Endothelial cell of umbilical vein (primary cell): ENCODE data around the gene CYBRD1. TPM values are rescaled to one million over a fixed set of nuclear protein-coding genes. Genes with fewer than 3 reads are reported as not detected.

Experiments
- BruUV-seq: library from RNA; stranded (reverse); fragments of 400-500 nt; replicated peaks from 2 replicates; lab custom pipeline; 2021; lab: Mats Ljungman, UMichigan
- CTCF ChIA-PET: fragments of 300-600, 350-600 bp; sonication (Branson Sonifier 250); formaldehyde crosslinking; loops from one replicate; lab custom pipeline; 2021; ENCODE audit warnings: antibody characterized with exemption, inconsistent platforms; lab: Charles Lee
- POLR2A ChIA-PET: fragments of 300-600, 350-600 bp; sonication (Branson Sonifier 250); formaldehyde crosslinking; loops from one replicate; lab custom pipeline; 2021; ENCODE audit warnings: antibody characterized with exemption, inconsistent platforms; lab: Charles Lee
- DNase-seq: peaks from one replicate; pipeline ENCODE4 v3.0.0-alpha.2; 2011; ENCODE audit warnings: low read depth, low spot score
- FAIRE-seq: peaks from 2 replicates; lab custom pipeline; 2011; peaks lifted over from hg19 to GRCh38; lab: Jason Lieb, UNC
- H2AFZ ChIP-seq: 2 replicates; pipeline ENCODE4 v1.6.0; 2012; ENCODE audit warnings: low read depth, low read length, control low read depth, inconsistent platforms
- H3K27ac ChIP-seq: 2 replicates; pipeline ENCODE4 v1.5.1; 2011; ENCODE audit warnings: low read depth, mild to moderate bottlenecking, control low read depth, low read length, moderate library complexity; ENCODE audit not compliant: insufficient read depth
- H3K27me3 ChIP-seq, 2 experiments: 2 replicates each; pipeline versions ENCODE4 v1.6.0 to v1.6.1; 2011; ENCODE audit warnings: low read length in 2 of 2, mixed read lengths in 1 of 2; ENCODE audit not compliant: control insufficient read depth in 2 of 2, insufficient read depth in 2 of 2
- H3K36me3 ChIP-seq, 2 experiments: 2 replicates in 1 of 2; 3 replicates in 1 of 2; pipeline ENCODE4 v1.5.1; 2011; ENCODE audit warnings: low read length in 2 of 2, mild to moderate bottlenecking in 1 of 2, moderate library complexity in 1 of 2; ENCODE audit not compliant: control insufficient read depth in 2 of 2, insufficient read depth in 2 of 2; ENCODE audit errors: extremely low read depth in 1 of 2
- H3K4me1 ChIP-seq: 3 replicates; pipeline ENCODE4 v1.5.1; 2011; ENCODE audit warnings: mild to moderate bottlenecking, low read length; ENCODE audit not compliant: control insufficient read depth, insufficient read depth; ENCODE audit errors: extremely low read depth
- H3K4me2 ChIP-seq: 2 replicates; pipeline ENCODE4 v1.6.1; 2011; ENCODE audit warnings: low read length, control low read depth, mixed read lengths; ENCODE audit not compliant: insufficient read depth
- H3K4me3 ChIP-seq, 3 experiments: fragments of 200-600 bp in 1 of 3; sonication (generic), shearing (Covaris generic) in 1 of 3; replicated peaks in 1 of 3; 2 replicates each; pipeline ENCODE4 v1.5.1; 2011 to 2016; ENCODE audit warnings: control low read depth in 3 of 3, low read length in 3 of 3, mild to moderate bottlenecking in 2 of 3, inconsistent platforms in 1 of 3, low read depth in 1 of 3, moderate library complexity in 1 of 3; ENCODE audit not compliant: insufficient read depth in 1 of 3
- H3K79me2 ChIP-seq: 2 replicates; pipeline ENCODE4 v1.6.0; 2012; ENCODE audit warnings: low read length, inconsistent platforms; ENCODE audit not compliant: control insufficient read depth, insufficient read depth
- H3K9ac ChIP-seq: replicated peaks from 2 replicates; pipeline ENCODE3; 2011; ENCODE audit warnings: low read length, control low read depth; ENCODE audit not compliant: insufficient read depth; ENCODE audit errors: extremely low read depth
- H3K9me1 ChIP-seq: replicated peaks from 3 replicates; pipeline ENCODE4 v1.6.0; 2011; ENCODE audit warnings: mild to moderate bottlenecking, low read length; ENCODE audit not compliant: control insufficient read depth, insufficient read depth; ENCODE audit errors: extremely low read depth
- H3K9me3 ChIP-seq: replicated peaks from 2 replicates; pipeline ENCODE4 v1.5.1; 2012; ENCODE audit warnings: low read length, inconsistent platforms; ENCODE audit not compliant: control insufficient read depth, insufficient read depth
- H4K20me1 ChIP-seq: replicated peaks from 2 replicates; pipeline ENCODE3; 2011; ENCODE audit warnings: mild to moderate bottlenecking, low read length; ENCODE audit not compliant: control insufficient read depth, insufficient read depth; ENCODE audit errors: extremely low read depth
- CTCF ChIP-seq, 2 donors: IDR thresholded peaks; 1 replicate in 1 of 2; 2 replicates in 1 of 2; pipeline ENCODE4 v1.5.1; 2011; ENCODE audit warnings: low read length in 2 of 2, mild to moderate bottlenecking in 2 of 2, moderate library complexity in 2 of 2, control low read depth in 1 of 2, inconsistent platforms in 1 of 2, low read depth in 1 of 2; ENCODE audit not compliant: insufficient read depth in 1 of 2; ENCODE audit errors: extremely low read depth in 1 of 2
- EZH2 ChIP-seq: IDR thresholded peaks from 2 replicates; pipeline ENCODE4 v1.6.1; 2012; ENCODE audit warnings: borderline replicate concordance, low read depth, mild to moderate bottlenecking, moderate library complexity, low read length, inconsistent platforms; ENCODE audit not compliant: severe bottlenecking
- FOS ChIP-seq: IDR thresholded peaks from 2 replicates; pipeline ENCODE4 v1.6.1; 2011; ENCODE audit warnings: mild to moderate bottlenecking, low read length, moderate library complexity, borderline replicate concordance; ENCODE audit not compliant: insufficient read depth
- GATA2 ChIP-seq: IDR thresholded peaks from 2 replicates; pipeline ENCODE4 v1.7.0; 2011; ENCODE audit warnings: low read depth, mild to moderate bottlenecking, moderate library complexity, mixed read lengths, low read length; ENCODE audit not compliant: insufficient read length, insufficient read depth
- JUN ChIP-seq: IDR thresholded peaks from 2 replicates; pipeline ENCODE4 v1.6.1; 2011; ENCODE audit warnings: borderline replicate concordance, low read depth; ENCODE audit not compliant: insufficient read length, insufficient read depth
- MAX ChIP-seq: IDR thresholded peaks from 2 replicates; pipeline ENCODE4 v1.6.1; 2011; ENCODE audit not compliant: insufficient read depth, insufficient read length
- MYC ChIP-seq: IDR thresholded peaks from one replicate; pipeline ENCODE4 v1.6.1; 2011; ENCODE audit warnings: mild to moderate bottlenecking, low read depth, low read length
- POLR2A ChIP-seq: IDR thresholded peaks from 2 replicates; pipeline ENCODE4 v1.6.1; 2012; ENCODE audit warnings: low read depth, mild to moderate bottlenecking, control low read depth, low read length
- POLR2AphosphoS5 ChIP-seq: IDR thresholded peaks from 2 replicates; pipeline ENCODE4 v1.6.1; 2012; ENCODE audit warnings: low read depth, mild to moderate bottlenecking, control low read depth, low read length, moderate library complexity; ENCODE audit not compliant: insufficient read depth
- dilution Hi-C: fragments of 300-500 bp; cut with MboI; formaldehyde crosslinking; loops from one replicate; pipeline ENCODE4 v1.15.0; 2019; ENCODE audit warnings: low sequenced_read_pairs; ENCODE audit not compliant: extremely low pct_ligation_motif_present
- intact Hi-C: fragments of 100-400 bp; cut with micrococcal nuclease; formaldehyde crosslinking; loops from one replicate; pipeline ENCODE4 v1.10.0; 2022
- polyA plus RNA-seq, 4 experiments: library from polyadenylated mRNA; depleted of rRNA in 3 of 4; stranded (reverse) in 3 of 4; unstranded in 1 of 4; fragments of >200 nt; gene quantifications; 2 replicates each; pipeline versions ENCODE4 v1.2.1 to v1.2.3, GENCODE V29; 2011 to 2012; ENCODE audit warnings: missing spikeins in 1 of 4
- total RNA-seq: library from RNA; stranded (reverse); gene quantifications from 2 replicates; pipeline ENCODE4 v1.2.3, GENCODE V29; 2021

The CYBRD1 gene
- total and polyA plus RNA-seq, 2 donors (not counting 3 experiments of a cell fraction or from before 2014, with no cell fraction given) = 23.1 to 24.8 TPM

- no peaks in the 10 kb centered on the region for H3K36me3 ChIP-seq
- no peak overlapping the region for H3K27ac ChIP-seq
- no peak overlapping the region for H3K9ac ChIP-seq
- no peak overlapping the region for H2AFZ ChIP-seq
- H3K79me2 ChIP-seq = no peaks in the 10 kb centered on the region
- CTCF ChIA-PET = interaction anchor here (1.5 kb wide), 1 partner anchor 11 kb away, joined by 3 read pairs; no protein-coding TSS in a partner anchor
- no peaks in the 10 kb centered on the region for H3K9me1 ChIP-seq
- no peaks in the 10 kb centered on the region for H3K9me3 ChIP-seq
- no peaks in the 10 kb centered on the region for H3K27me3 ChIP-seq
- intact Hi-C loops (no loop called here), dilution Hi-C loops (no loop called here)
- POLR2A ChIA-PET = no interaction called here
- no peak overlapping the region for H3K4me3 ChIP-seq
- BruUV-seq = no TSS peak
- no peak for DNase-seq
- no peak overlapping the region for H3K4me2 ChIP-seq
- no peak for FAIRE-seq
- H4K20me1 ChIP-seq = no peaks in the 10 kb centered on the region
- no peaks in the 10 kb centered on the region for H3K4me1 ChIP-seq
- no peak for TF ChIP-seq FOS
- TF ChIP-seq JUN = no peak
- no peak for TF ChIP-seq GATA2
- no peak for TF ChIP-seq MYC
- no peak for TF ChIP-seq EZH2
- TF ChIP-seq MAX = no peak
These were observed 31.7 kb upstream of the CYBRD1 start for GRCh38 chr2:171490577-171490976.

GRCh38 chr2:171491292-171491691, 31.0 kb upstream of the CYBRD1 start:
- Histone ChIP-seq H4K20me1 (no peaks in the 10 kb centered on the region), H3K9ac (no peak overlapping the region), H3K27ac (no peak overlapping the region), H3K4me2 (no peak overlapping the region), H3K79me2 (no peaks in the 10 kb centered on the region), H3K9me1 (no peaks in the 10 kb centered on the region), H3K4me3 (no peak overlapping the region), H3K36me3 (no peaks in the 10 kb centered on the region), H3K4me1 (no peaks in the 10 kb centered on the region), H3K27me3 (no peaks in the 10 kb centered on the region), H2AFZ (no peak overlapping the region), H3K9me3 (no peaks in the 10 kb centered on the region)
- intact Hi-C loops = no loop called here
- no peak for TF ChIP-seq MAX
- no peak for TF ChIP-seq JUN
- no peak for TF ChIP-seq EZH2
- TF ChIP-seq MYC = no peak
- no peak for TF ChIP-seq CTCF (IDR thresholded peaks at IDR 0.05; ENCODE audit: extremely low read depth in 1 of 2, insufficient read depth in 1 of 2, low read depth in 1 of 2, low read length in 2 of 2)
- no peak for TF ChIP-seq POLR2A
- TF ChIP-seq GATA2 = no peak
- TF ChIP-seq POLR2AphosphoS5 = no peak
- TF ChIP-seq FOS = no peak
- FAIRE-seq (no peak), DNase-seq (no peak)
- ChIA-PET POLR2A (no interaction called here), CTCF (interaction anchor here (1.5 kb wide), 1 partner anchor 12 kb away, joined by 3 read pairs; no protein-coding TSS in a partner anchor)
- dilution Hi-C loops = no loop called here
- BruUV-seq = no TSS peak
